ENCODE data around the gene SLC28A3. TPM values are rescaled to one million over a fixed set of nuclear protein-coding genes. Genes with fewer than 3 reads are reported as not detected.

The SLC28A3 gene
- polyA plus RNA-seq, 1 experiment = 0.27 TPM

DNA sequence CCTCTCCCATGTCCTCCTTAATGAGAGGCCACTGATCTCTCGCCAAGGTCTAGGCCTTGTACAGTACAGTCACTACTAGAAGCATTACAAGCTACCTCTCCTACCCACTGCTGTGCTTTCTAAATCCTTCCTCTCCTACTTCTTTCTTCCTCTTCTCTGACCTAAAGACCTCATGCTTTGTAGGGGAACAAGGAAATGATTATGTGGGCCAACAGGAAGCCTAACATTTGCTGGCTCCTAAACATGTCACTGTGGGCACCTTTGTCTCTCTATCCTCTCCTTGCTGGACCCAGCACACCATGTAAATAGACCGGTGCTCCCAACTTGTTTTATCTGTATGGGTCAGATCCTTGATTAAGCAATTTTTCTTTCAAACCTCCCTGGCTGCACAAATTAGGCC is 16.7 kb downstream of the SLC28A3 start:
- no peak overlapping the region for H3K4me3 ChIP-seq (ENCODE audit: low read depth, low read length)
- TF ChIP-seq, protein P1, sequence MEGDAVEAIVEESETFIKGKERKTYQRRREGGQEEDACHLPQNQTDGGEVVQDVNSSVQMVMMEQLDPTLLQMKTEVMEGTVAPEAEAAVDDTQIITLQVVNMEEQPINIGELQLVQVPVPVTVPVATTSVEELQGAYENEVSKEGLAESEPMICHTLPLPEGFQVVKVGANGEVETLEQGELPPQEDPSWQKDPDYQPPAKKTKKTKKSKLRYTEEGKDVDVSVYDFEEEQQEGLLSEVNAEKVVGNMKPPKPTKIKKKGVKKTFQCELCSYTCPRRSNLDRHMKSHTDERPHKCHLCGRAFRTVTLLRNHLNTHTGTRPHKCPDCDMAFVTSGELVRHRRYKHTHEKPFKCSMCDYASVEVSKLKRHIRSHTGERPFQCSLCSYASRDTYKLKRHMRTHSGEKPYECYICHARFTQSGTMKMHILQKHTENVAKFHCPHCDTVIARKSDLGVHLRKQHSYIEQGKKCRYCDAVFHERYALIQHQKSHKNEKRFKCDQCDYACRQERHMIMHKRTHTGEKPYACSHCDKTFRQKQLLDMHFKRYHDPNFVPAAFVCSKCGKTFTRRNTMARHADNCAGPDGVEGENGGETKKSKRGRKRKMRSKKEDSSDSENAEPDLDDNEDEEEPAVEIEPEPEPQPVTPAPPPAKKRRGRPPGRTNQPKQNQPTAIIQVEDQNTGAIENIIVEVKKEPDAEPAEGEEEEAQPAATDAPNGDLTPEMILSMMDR (IDR thresholded peaks at IDR 0.05; ENCODE audit: insufficient read depth, low read depth, low read length) = no peak
- ChIA-PET CTCF (no interaction called here), POLR2A (no interaction called here)
- no peaks in the 10 kb centered on the region for H3K36me3 ChIP-seq (ENCODE audit: control insufficient read depth, insufficient read depth, low read length)
- DNase-seq (ENCODE audit: low read depth) = no peak
- H3K27me3 ChIP-seq (ENCODE audit: control insufficient read depth, insufficient read depth, low read length) = no peaks in the 10 kb centered on the region

DNA sequence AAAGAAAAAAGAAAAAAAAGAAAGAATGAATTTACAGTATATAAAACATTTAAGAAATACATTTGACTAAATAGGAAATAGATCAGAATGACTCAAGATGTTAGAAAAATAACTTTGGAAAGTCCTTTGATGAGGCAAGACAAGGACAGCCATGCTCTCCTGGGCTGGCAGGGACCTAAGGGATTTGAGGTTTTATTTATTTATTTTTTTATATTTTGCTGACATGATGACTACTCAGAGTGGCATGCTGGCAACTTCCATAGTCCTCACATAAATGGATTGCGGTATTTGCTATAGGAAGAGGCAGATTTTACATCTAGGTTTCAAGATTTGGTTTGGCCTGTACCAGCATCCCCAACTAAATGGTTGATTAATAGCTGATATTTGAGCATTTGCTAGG is 17.7 kb downstream of the SLC28A3 start:
- TF ChIP-seq, protein P1 (IDR thresholded peaks at IDR 0.05; ENCODE audit: insufficient read depth, low read depth, low read length) = no peak
- CTCF ChIA-PET = interaction anchor here (0.9 to 1.2 kb wide), 2 partner anchors 59 to 62 kb away, joined by 3 read pairs; no protein-coding TSS in a partner anchor
- H3K27me3 ChIP-seq (ENCODE audit: control insufficient read depth, insufficient read depth, low read length) = no peaks in the 10 kb centered on the region
- no peaks in the 10 kb centered on the region for H3K36me3 ChIP-seq (ENCODE audit: control insufficient read depth, insufficient read depth, low read length)
- no peak for DNase-seq (ENCODE audit: low read depth)
- no peak overlapping the region for H3K4me3 ChIP-seq (ENCODE audit: low read depth, low read length)
- POLR2A ChIA-PET = no interaction called here

DNA sequence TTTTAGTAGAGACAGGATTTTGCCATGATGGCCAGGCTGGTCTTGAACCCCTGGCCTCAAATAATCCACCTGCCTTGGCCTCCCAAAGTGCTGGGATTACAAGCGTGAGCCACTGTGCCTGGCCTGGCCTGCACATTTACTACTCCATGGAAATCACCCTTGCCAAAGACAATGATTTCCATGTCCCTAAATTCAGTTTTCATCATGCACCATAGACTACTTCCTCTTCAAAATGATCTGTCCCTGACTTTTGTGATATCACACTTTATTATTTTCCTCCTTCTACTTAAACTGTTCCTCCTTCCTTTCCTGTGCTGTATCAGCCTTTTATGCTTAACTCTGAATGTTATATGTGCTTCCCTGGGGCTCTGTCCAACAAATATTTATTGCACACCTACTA is 20.3 kb downstream of the SLC28A3 start:
- POLR2A ChIA-PET = no interaction called here

DNA sequence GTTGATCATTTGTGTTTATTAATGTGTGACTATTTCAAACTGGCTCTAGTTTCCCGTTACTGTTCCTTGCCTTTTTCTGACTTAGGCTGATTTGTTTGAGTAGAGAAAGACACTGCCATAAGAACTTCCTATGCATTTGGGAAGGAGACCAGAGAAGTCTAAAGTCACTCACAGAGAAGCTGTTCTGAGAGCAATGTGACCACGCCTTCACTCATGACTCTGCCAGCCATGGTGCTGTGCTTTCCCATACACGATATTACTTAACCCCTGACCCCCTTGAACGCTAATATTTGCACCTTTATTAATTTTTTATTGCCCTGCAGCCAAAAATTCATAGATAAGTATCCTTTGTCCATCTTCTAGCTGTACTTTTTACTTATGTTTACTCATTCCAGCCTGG is 20.9 kb downstream of the SLC28A3 start:
- TF ChIP-seq, protein P1 (IDR thresholded peaks at IDR 0.05; ENCODE audit: insufficient read depth, low read depth, low read length) = no peak
- Histone ChIP-seq H3K36me3 (ENCODE audit: control insufficient read depth, insufficient read depth, low read length) (no peaks in the 10 kb centered on the region), H3K4me3 (ENCODE audit: low read depth, low read length) (no peak overlapping the region), H3K27me3 (ENCODE audit: control insufficient read depth, insufficient read depth, low read length) (no peaks in the 10 kb centered on the region)
- no peak for DNase-seq (ENCODE audit: low read depth)
- ChIA-PET CTCF (interaction anchor here (0.8 to 1.3 kb wide), 2 partner anchors 11 to 382 kb away, joined by 3 read pairs; no protein-coding TSS in a partner anchor), POLR2A (no interaction called here)

More for the DNA sequence above, 20.3 kb downstream of the SLC28A3 start:
- H3K27me3 ChIP-seq (ENCODE audit: control insufficient read depth, insufficient read depth, low read length) = no peaks in the 10 kb centered on the region
- CTCF ChIA-PET = interaction anchor here (0.8 kb wide), 1 partner anchor 12 kb away, joined by 3 read pairs; no protein-coding TSS in a partner anchor
- no peak for DNase-seq (ENCODE audit: low read depth)
- no peak overlapping the region for H3K4me3 ChIP-seq (ENCODE audit: low read depth, low read length)
- no peaks in the 10 kb centered on the region for H3K36me3 ChIP-seq (ENCODE audit: control insufficient read depth, insufficient read depth, low read length)
- TF ChIP-seq, protein P1 (IDR thresholded peaks at IDR 0.05; ENCODE audit: insufficient read depth, low read depth, low read length) = no peak

DNA sequence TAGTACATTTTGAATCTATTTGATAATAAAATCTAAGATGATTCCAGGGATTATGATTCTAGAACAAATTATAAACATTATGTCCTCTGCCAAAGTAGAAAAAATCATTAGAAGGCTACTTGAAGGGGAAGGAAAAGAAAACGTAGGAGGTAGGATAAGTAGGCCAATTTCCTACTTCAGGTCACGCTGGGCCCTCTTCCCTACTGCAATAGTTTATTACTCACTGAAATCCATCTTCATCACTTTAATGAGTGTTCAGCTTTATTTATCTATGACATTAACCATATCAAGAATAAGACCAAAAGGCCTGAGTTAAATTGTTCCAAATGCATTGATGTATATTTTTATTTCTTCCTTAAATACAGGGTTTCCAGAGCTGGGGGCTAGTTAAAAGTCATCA is 21.6 kb downstream of the SLC28A3 start:
- TF ChIP-seq, protein P1 (IDR thresholded peaks at IDR 0.05; ENCODE audit: insufficient read depth, low read depth, low read length) = no peak
- no peak for DNase-seq (ENCODE audit: low read depth)
- Histone ChIP-seq H3K36me3 (ENCODE audit: control insufficient read depth, insufficient read depth, low read length) (no peaks in the 10 kb centered on the region), H3K27me3 (ENCODE audit: control insufficient read depth, insufficient read depth, low read length) (no peaks in the 10 kb centered on the region), H3K4me3 (ENCODE audit: low read depth, low read length) (no peak overlapping the region)
- ChIA-PET CTCF (interaction anchor here (0.6 to 1.3 kb wide), 3 partner anchors 64 to 382 kb away, joined by 3 to 5 read pairs (median 3); no protein-coding TSS in a partner anchor), POLR2A (no interaction called here)

All from BJ (cell line).